Esophagus (tissue), 2 donors: ENCODE measurements around the gene TPT1. TPM values are rescaled to one million over a fixed set of nuclear protein-coding genes. Genes with fewer than 3 reads are reported as not detected.

ENCODE experiments used
- H3K27ac ChIP-seq, 2 donors: one replicate each; pipeline ENCODE4 v1.5.1; 2013; ENCODE audit warnings: low read depth in 2 of 2, mild to moderate bottlenecking in 2 of 2, inconsistent platforms in 1 of 2, low read length in 1 of 2, moderate library complexity in 1 of 2
- H3K27me3 ChIP-seq, 2 donors: one replicate each; pipeline ENCODE4 v1.6.1; 2013; ENCODE audit warnings: low read length in 2 of 2, control low read depth in 1 of 2, mild to moderate bottlenecking in 1 of 2; ENCODE audit not compliant: insufficient read depth in 2 of 2, control insufficient read depth in 1 of 2
- H3K36me3 ChIP-seq, 2 donors: one replicate each; pipeline ENCODE4 v1.6.1; 2013; ENCODE audit warnings: low read length in 1 of 2; ENCODE audit not compliant: control insufficient read depth in 2 of 2, insufficient read depth in 2 of 2
- H3K4me1 ChIP-seq, 2 donors: one replicate each; pipeline ENCODE4 v1.6.1; 2013; ENCODE audit warnings: low read length in 1 of 2; ENCODE audit not compliant: control insufficient read depth in 2 of 2, insufficient read depth in 2 of 2
- H3K4me3 ChIP-seq, 2 donors: one replicate each; pipeline ENCODE4 v1.5.1; 2013; ENCODE audit warnings: low read length in 2 of 2, mild to moderate bottlenecking in 2 of 2, low read depth in 1 of 2, moderate library complexity in 1 of 2
- H3K9me3 ChIP-seq, 2 donors: one replicate each; pipeline ENCODE4 v1.6.1; 2013; ENCODE audit warnings: mild to moderate bottlenecking in 2 of 2, low read depth in 1 of 2, low read length in 1 of 2, moderate library complexity in 1 of 2; ENCODE audit not compliant: control insufficient read depth in 2 of 2, insufficient read depth in 1 of 2
- WGBS, 2 donors: extraction: QIAGEN DNeasy Blood & Tissue Kit; methylation state at CpG; one replicate each; pipeline ENCODE4 v1.1.7; 2013; 5-methylcytosine and 5-hydroxymethylcytosine counted together
- polyA plus RNA-seq, 2 donors: library from polyadenylated mRNA; stranded (reverse); fragments of 200-250 nt; gene quantifications; one replicate each; pipeline ENCODE4 v1.2.3, GENCODE V29; 2013
- donor health status: healthy with polysubstance abuse.
- donor health status: Bipolar disorder and iron deficiency.

The TPT1 gene
- polyA plus RNA-seq, 2 donors = 5,857 to 6,692 TPM

DNA sequence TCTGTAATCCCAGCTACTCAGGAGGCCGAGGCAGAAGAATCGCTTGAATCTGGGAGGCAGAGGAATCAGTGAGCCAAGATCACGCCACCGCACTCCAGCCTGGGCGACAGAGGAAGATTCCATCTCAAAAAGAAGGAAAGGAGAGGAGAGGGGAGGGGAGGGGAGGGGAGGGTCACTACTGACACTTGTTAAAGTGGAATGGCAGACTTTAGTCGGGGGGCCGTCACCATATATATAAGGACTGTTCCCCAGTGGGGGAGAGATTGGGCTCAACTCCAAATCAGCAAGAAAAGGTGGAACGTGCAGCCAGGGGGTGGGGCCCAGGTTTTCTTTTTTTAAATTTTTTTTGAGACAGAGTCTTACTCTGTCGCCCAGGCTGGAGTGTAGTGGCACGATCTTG, 26.2 kb downstream of the TPT1 start:
- peaks cover 0 to 2% of the 10 kb centered on the region in 2 donors for H3K4me1 ChIP-seq
- 83 to 91% methylated on average over 7 to 10 of the region's 10 CpGs for whole genome bisulfite sequencing, 2 donors

DNA sequence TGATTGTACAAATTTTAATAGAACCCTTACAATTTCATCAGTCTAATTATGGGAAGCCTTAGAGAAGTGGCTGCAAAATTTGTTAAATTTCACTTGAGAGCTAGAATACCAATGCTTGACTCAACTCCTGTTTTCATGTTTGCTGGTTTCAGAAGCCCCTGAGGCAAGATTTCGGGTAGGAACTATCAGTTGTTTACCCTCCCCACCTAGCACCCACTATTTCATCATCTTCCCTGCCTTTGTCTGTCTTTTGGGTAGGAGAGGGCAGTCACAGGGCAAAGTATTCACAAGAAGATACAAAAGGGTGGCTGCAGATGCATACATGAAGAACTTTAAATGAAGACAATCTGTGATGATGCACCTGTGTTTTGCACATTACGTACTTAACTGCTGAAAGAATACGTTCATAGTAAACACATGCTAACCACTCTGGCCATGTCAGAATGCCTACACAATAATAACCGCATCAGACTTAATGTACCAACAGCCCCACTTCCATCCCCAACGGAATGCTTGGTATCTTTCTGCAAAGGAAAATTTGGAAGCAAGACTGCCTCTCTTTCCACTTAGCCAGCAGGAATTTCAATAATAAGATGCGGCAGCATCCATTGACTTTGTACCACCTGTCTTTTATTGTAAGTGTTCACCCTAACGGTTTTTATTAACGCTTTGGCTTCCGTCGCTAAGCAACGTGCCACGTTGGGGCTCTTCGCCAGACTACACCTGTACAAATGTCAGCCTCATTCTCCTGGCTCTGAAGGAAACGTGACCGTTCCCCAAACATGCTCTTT, 30.4 kb downstream of the TPT1 start:
- Histone ChIP-seq H3K4me1 (peaks cover 0 to 2% of the 10 kb centered on the region in 2 donors), H3K27ac (no peak overlapping the region), H3K4me3 (peak overlapping the region in 1 of 2 donors; percentile 46), H3K27me3 (no peaks in the 10 kb centered on the region), H3K36me3 (no peaks in the 10 kb centered on the region), H3K9me3 (no peaks in the 10 kb centered on the region)
- WGBS, 2 donors = 12 to 14% methylated on average over 15 of the region's 15 CpGs

More for the DNA sequence above, 26.2 kb downstream of the TPT1 start:
- Histone ChIP-seq H3K36me3 (no peaks in the 10 kb centered on the region), H3K4me3 (no peak overlapping the region), H3K9me3 (no peaks in the 10 kb centered on the region), H3K27ac (no peak overlapping the region), H3K27me3 (no peaks in the 10 kb centered on the region)

DNA sequence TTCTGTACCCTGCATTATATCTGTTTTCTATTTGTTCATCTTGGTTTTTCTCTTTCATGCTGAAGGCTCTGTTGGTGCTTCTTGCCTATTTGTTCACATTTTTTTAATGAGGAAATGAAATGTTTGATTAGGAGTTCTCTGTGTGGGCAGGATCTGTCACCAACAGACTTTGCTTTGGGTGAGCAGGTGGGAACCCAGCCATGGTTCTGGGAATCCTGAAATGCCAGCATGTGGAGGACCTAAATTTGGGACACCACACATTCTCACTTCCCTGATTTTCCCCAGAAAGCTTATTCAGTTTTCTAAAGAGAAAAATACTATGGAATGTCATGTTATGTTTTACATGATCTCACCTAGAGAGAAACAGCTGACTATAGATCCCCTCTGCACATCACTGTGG, 34.0 kb downstream of the TPT1 start:
- Histone ChIP-seq H3K4me1 (peaks cover 0 to 2% of the 10 kb centered on the region in 2 donors), H3K27ac (no peak overlapping the region), H3K36me3 (no peaks in the 10 kb centered on the region), H3K4me3 (no peak overlapping the region), H3K9me3 (no peaks in the 10 kb centered on the region), H3K27me3 (no peaks in the 10 kb centered on the region)

DNA sequence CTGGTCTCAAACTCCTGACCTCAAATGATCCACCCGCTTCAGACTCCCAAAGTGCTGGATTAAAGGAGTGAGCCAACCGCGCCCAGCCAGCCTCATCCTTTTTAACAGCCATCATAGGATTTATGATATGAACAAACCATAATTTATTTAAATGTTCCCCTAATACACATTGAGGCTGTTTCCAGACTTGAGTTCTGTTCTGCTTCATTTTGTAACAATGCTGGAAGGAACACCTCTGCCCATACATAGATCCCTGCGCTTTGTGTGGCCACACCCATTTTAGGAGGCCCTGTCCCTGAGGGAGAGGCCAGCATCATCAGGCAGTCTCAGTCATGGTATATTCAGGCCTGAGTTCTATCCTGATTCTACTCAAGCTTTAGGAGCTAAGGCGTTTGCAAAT, 35.9 kb downstream of the TPT1 start:
- H3K27ac ChIP-seq = no peak overlapping the region
- no peak overlapping the region for H3K4me3 ChIP-seq
- no peaks in the 10 kb centered on the region for H3K9me3 ChIP-seq
- H3K36me3 ChIP-seq = no peaks in the 10 kb centered on the region
- no peaks in the 10 kb centered on the region for H3K4me1 ChIP-seq
- H3K27me3 ChIP-seq = no peaks in the 10 kb centered on the region
- 81 to 84% methylated on average over 5 of the region's 5 CpGs for WGBS, 2 donors

DNA sequence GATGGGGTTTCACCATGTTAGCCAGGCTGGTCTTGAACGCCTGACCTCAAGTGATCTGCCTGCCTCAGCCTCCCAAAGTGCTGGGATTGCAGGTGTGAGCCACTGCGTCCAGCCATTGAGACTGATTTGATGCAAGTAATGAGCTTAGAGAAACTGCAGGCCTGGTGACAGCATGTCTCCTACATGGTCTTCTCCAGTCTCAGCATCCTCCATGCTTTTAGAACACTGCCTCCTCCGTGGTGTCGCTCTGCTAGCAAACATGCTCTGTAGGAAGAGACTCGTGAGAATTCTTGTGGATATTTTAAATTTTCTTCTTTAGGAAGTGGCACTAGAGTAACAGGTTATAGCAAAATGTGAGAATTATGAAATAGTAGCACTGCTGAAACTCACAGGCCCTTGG, 37.1 kb downstream of the TPT1 start:
- Histone ChIP-seq H3K36me3 (no peaks in the 10 kb centered on the region), H3K27ac (no peak overlapping the region), H3K9me3 (no peaks in the 10 kb centered on the region), H3K4me3 (no peak overlapping the region), H3K27me3 (no peaks in the 10 kb centered on the region), H3K4me1 (no peaks in the 10 kb centered on the region)
- WGBS, 2 donors = 82 to 86% methylated on average over 5 of the region's 5 CpGs

DNA sequence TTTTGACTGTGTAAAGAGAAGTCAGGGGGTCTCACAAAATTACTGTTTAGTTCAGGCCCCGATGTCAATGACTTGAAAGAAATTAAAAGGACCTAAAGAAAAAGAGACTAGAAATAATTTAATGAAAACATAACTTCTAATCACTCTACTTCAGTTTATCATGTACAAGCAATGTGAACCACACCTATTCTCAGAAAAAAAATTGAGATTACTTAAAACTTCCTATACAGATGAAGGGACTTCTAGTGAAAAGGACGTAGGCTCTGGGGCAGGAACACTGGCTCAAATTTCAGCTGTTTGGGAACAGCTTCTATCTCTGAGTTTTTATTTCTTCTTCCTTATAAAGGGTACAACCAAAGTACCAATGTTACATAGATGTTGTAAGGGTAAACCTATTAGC, 38.0 kb downstream of the TPT1 start:
- H3K4me1 ChIP-seq = no peaks in the 10 kb centered on the region
- H3K27ac ChIP-seq = no peak overlapping the region
- no peaks in the 10 kb centered on the region for H3K27me3 ChIP-seq
- H3K4me3 ChIP-seq = no peak overlapping the region
- 75 to 83% methylated on average over 2 of the region's 2 CpGs for WGBS, 2 donors
- no peaks in the 10 kb centered on the region for H3K36me3 ChIP-seq
- no peaks in the 10 kb centered on the region for H3K9me3 ChIP-seq

DNA sequence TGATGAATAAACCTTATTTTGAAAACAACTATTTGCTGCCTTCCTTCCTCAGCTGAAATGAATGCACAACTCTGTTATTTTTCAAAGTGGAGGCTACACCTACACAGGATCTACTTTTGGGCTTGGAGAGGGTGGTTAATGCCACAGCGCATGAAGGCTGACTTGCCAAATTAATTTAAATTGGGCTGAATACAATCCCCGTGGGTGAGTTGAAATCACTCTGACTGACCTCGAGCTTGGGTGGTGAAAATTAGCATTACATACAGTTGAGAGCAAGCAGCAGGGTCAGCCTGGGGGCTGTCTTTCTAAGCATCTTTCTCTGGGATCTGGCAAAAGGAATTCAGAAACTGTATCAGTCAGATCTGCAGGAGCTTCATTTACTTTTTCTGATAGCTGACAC, 38.5 kb downstream of the TPT1 start:
- H3K27me3 ChIP-seq = no peaks in the 10 kb centered on the region
- H3K4me1 ChIP-seq = no peaks in the 10 kb centered on the region
- H3K27ac ChIP-seq = no peak overlapping the region
- H3K9me3 ChIP-seq = no peaks in the 10 kb centered on the region
- H3K36me3 ChIP-seq = no peaks in the 10 kb centered on the region
- WGBS, 2 donors = 38% methylated on average over 3 of the region's 3 CpGs
- H3K4me3 ChIP-seq = no peak overlapping the region

DNA sequence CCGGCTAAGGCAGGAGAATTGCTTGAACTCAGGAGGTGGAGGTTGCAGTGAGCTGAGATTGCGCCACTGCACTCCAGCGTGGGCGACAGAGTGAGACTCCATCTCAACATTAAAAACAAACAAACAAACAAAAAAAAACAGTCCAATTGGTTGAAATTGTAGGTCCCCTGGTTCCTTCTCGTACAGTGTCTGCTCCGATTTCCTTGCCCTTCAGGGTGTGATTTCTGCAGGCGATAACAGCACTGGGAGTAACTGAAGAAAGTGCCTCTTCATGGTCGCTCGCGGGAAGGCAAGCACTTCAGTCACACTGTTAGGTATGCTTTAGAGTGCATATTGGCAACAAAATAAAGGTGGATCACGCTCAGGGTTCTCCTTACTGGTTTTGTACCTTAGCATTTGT, 39.7 kb downstream of the TPT1 start:
- H3K36me3 ChIP-seq = no peaks in the 10 kb centered on the region
- no peaks in the 10 kb centered on the region for H3K9me3 ChIP-seq
- no peaks in the 10 kb centered on the region for H3K27me3 ChIP-seq
- H3K27ac ChIP-seq = no peak overlapping the region
- WGBS, 2 donors = 77 to 83% methylated on average over 11 of the region's 11 CpGs
- H3K4me1 ChIP-seq = no peaks in the 10 kb centered on the region
- no peak overlapping the region for H3K4me3 ChIP-seq

DNA sequence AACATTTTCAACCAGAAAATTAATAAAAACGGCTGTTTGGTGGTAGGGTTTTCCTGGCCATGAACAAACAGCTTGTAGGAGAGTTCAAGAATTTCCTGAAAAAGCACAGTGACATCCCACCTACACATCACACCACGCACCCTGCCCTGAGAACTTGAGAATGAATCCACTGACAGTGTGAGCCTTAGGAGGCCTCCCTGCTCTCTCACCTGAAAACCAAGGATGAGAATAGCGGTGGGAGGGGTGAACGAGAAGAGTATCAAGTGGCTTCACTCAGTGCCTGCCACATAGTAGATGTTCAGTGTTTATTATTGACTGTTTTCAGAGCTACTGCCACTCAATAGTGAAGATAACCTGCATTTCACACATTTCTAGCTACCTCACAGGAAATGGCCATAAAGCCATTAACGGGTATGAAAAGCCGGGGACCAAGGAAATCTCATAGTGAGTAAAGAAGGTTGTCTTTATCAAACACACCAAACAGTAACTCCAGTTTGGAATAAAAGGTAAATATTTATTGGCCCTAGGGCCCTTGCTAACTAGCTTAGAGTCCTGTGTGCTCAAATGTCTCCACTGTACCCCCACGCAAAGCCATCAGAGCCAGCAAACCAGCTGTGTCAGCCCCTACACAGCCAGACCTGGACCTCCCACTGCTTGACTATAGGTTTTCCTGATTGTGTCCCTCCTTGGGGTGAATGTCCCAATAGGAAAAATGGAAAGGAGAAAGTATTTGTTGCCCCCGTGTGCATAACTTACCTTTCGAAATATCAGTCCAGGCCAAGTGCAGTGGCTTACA, 40.6 kb downstream of the TPT1 start:
- H3K4me1 ChIP-seq = no peaks in the 10 kb centered on the region
- WGBS, 2 donors = 61 to 64% methylated on average over 9 of the region's 9 CpGs
- H3K36me3 ChIP-seq = no peaks in the 10 kb centered on the region
- no peak overlapping the region for H3K4me3 ChIP-seq
- no peaks in the 10 kb centered on the region for H3K27me3 ChIP-seq
- no peak overlapping the region for H3K27ac ChIP-seq
- H3K9me3 ChIP-seq = no peaks in the 10 kb centered on the region
